Limb (tissue), 2 donors: ENCODE measurements around the gene CDC42EP2.
"Not testable (repeated sequence)": the region's sequence is repeated elsewhere in the genome, so short reads cannot be mapped to it uniquely, and the experiment has no call there.

Source experiments
- DNase-seq, 2 donors: peaks; one replicate each; pipeline ENCODE4 v3.0.0-alpha.2; 2016; ENCODE audit errors: extremely low spot score in 2 of 2

Gene CDC42EP2

GRCh38 chr11:65317025-65317786 is 2.5 kb downstream of the CDC42EP2 start:
- DNase-seq = peak; percentile 44 to 75

GRCh38 chr11:65320386-65321075 is 5.9 kb downstream of the CDC42EP2 start:
- no peak for DNase-seq

- no peak for DNase-seq
Observed at GRCh38 chr11:65321076-65321475, 6.4 kb downstream of the CDC42EP2 start.

- no peak for DNase-seq
Observed at GRCh38 chr11:65321828-65322485, 7.3 kb downstream of the CDC42EP2 start.

- no peak for DNase-seq
Observed at GRCh38 chr11:65323813-65324212, 9.1 kb downstream of the CDC42EP2 start.

- DNase-seq = no peak
Observed at GRCh38 chr11:65325435-65325834, 10.8 kb downstream of the CDC42EP2 start.

- no peak for DNase-seq
Observed at GRCh38 chr11:65327021-65327420, 12.4 kb downstream of the CDC42EP2 start.

- no peak for DNase-seq
Observed at GRCh38 chr11:65329478-65329877, 14.8 kb downstream of the CDC42EP2 start.

GRCh38 chr11:65329944-65330403 is 15.3 kb downstream of the CDC42EP2 start:
- peak; percentile 85 to 87 for DNase-seq

- DNase-seq = no peak
Observed at GRCh38 chr11:65330544-65330943, 15.9 kb downstream of the CDC42EP2 start.

- not testable (repeated sequence) for DNase-seq
Observed at GRCh38 chr11:65332591-65332990, 17.9 kb downstream of the CDC42EP2 start.

GRCh38 chr11:65334696-65335295 is 20.1 kb downstream of the CDC42EP2 start:
- DNase-seq = no peak

- no peak for DNase-seq
Observed at GRCh38 chr11:65338676-65339075, 24.0 kb downstream of the CDC42EP2 start.

- no peak for DNase-seq
Observed at GRCh38 chr11:65340226-65340625, 25.6 kb downstream of the CDC42EP2 start.

GRCh38 chr11:65341856-65342255 is 27.2 kb downstream of the CDC42EP2 start:
- no peak for DNase-seq

- no peak for DNase-seq
Observed at GRCh38 chr11:65351511-65351910, 36.8 kb downstream of the CDC42EP2 start.

GRCh38 chr11:65352783-65353182 is 38.1 kb downstream of the CDC42EP2 start:
- DNase-seq = no peak

GRCh38 chr11:65353376-65353775 is 38.7 kb downstream of the CDC42EP2 start:
- DNase-seq = no peak

GRCh38 chr11:65353900-65354264 is 39.2 kb downstream of the CDC42EP2 start:
- no peak for DNase-seq

GRCh38 chr11:65354265-65355012 is 39.8 kb downstream of the CDC42EP2 start, which contains the start of gene TIGD3:
TSS of gene TIGD3 (plus strand) at chr11:65354751. CDS start at chr11:65355809, 1,058 bp downstream.
- peak; percentile 97 to 99 for DNase-seq
